GM19023 (cell line): Measurements from ENCODE around the gene FREY1.

Experiments
- ATAC-seq: cut with Tn5 transposase; IDR thresholded peaks from one replicate; pipeline ENCODE4 v1.9.1; 2021; ENCODE audit warnings: mild to moderate bottlenecking, moderate library complexity; ENCODE audit not compliant: unreplicated experiment

Gene FREY1

DNA sequence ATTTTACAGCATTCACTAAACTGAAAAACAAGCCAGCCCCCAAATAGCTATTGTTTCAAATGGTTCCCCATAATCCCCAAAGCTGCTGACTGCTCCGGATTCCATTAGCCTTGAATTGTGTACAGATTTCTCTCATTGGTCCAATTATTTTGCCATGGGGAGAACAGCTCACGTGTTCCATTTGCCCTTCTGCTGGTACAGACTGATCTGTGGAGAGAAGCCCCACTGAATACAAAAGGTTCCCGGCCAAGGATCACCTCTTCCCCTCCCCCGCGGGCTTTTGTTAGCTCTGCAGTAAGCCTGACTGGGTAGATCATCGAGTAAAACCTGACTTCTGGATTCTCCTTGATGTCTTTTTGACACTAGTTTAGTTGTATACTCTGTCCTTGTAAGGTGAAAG, 30.7 kb downstream of the FREY1 start:
- ATAC-seq, result no peak

DNA sequence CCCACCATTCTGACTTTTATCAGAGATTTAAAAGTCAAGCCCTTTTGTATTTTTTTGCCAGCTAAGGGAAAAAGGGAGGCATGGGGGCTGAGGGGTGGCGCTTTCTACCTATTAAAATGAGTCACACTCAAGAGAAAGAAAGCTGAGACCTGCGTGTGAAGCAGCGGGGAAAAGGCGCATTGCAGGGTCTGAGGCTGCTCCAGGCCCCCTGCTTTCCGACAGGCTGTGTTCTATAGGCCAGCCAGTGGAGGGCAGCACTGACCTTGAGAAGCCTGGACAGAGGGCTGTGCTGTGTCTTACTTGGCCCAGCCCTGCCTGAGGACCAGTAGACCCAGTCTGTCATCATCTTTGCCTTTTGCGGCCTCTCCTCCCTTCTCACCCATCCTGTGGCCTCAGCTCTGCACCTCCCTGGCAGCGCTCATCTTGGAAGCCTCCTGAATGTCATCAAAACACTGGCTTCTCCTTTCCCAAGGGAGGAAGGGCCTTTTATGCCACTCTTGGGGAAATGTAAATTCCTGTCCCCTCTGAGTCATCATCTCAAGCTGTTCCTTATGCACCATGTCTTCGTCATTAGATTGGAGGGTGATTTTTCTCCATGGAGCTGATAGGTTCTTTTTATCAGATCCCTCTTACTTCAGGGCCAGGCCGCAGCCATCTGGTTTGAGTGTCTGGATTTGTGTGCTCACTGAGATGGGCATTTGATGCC, 34.3 kb downstream of the FREY1 start:
- no peak for ATAC-seq

DNA sequence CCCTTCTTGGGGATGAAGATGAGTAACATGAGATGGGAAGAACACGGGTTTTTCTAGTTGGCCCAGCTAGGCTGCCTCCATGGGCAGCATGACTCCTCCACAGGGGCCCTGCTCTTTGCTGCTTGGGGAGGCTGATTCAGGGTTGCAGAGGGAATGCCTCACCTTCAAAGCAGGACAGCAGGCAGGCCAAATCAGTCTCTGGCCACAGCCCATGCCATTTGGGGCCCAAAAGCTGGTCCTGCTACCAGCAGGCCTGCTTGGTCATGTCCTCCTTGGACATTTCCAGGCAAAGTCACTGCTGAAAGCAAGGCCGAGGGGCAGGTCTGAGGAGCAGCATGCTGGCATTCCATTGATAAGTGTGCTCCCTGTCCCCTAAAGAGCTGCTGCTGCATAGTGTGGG, 35.4 kb downstream of the FREY1 start:
- ATAC-seq, result no peak

DNA sequence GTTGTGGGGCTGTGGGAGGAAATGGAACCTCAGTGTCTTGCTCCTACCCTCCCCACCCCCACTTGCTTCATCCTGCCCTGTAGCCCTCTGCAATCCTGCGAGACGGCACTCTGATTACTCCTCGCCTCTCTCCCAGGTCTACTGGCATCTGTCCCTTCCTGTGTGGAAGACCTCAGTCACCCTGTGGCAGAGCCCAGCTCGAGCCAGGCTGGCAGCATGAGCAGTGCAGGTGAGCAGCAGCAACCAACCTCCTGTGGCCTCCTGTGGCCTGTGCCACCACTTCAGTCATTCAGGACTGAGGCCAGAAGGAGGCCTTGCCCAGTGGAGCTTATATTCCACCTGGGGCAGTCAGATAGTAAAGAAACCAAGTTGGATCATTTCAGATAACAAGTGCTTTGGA, 36.4 kb downstream of the FREY1 start:
- no peak for ATAC-seq

DNA sequence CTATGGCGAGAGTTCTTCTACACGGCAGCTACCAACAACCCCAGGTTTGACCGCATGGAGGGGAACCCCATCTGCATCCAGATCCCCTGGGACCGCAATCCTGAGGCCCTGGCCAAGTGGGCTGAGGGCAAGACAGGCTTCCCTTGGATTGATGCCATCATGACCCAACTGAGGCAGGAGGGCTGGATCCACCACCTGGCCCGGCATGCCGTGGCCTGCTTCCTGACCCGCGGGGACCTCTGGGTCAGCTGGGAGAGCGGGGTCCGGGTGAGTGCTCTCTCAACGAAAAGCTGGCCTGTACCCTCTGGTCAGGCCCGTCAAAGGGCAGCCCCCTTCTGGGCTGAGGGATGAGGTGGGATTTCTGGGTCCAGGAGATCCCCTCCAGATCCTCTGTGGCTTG, 37.5 kb downstream of the FREY1 start:
- ATAC-seq, result no peak

DNA sequence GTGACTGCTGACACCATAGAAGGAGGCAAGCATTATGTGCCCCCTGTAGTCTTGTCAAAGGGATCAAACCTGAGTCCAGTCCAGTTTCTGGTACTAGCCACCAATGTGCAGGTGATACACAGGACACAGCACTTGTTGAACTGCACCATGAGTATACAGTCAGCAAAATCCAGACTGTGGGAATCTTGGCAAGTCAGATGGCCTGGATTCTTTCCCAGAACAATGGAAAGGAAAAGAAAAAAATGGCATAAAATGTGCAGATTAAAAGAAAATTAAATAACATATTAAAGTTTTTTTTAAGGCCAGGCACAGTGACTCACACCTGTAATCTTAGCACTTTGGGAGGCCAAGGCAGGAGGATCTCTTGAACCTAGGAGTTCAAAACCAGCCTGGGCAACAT, 43.0 kb downstream of the FREY1 start:
- no peak for ATAC-seq

DNA sequence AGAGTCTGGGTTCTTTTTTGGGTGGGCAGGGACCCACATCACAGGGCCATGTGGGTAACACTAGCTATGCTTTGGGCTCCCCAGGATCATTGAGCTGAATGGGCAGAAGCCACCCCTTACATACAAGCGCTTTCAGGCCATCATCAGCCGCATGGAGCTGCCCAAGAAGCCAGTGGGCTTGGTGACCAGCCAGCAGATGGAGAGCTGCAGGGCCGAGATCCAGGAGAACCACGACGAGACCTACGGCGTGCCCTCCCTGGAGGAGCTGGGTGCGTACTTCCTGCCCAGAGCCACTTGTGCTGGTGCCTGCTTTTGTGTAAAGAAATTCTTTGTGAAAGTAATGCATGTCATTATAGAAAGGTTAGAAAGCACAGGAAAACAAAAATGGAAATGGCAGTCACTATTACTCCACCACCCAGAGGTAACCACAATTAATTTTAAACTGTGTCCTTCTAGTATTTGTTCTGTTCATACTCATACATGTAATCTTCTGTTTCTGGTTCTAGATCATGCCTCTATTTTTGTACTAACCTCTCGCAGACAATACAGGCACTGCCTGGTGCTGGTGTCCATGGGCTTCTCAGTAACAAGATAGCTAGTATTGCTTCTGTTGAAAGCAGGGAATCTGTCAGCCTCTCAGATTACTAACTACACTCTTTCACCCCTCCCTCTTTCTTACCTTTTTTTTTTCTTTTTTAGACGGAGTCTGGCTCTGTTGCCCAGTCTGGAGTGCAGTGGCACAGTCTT, 46.1 kb downstream of the FREY1 start:
- no peak for ATAC-seq

DNA sequence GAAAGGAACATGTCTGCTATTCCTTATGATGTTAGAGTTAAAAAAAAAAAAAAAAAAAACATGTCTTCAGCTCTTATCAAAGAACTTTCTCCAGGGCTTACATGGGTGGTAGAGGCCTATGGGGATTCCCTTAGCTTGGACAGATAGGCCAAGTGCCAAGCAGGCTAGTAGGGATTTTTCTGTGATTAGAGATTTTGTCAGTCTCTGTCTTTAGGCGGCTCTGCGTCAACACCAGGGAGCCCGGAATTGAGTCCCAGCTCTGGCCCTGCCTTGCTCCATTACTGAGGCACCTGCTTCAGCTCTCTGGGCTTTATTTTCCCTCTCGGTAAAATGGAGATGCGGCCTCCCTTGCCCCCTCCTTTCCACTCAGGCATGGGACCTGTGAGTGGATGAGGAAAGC, 46.7 kb downstream of the FREY1 start:
- ATAC-seq, result no peak

DNA sequence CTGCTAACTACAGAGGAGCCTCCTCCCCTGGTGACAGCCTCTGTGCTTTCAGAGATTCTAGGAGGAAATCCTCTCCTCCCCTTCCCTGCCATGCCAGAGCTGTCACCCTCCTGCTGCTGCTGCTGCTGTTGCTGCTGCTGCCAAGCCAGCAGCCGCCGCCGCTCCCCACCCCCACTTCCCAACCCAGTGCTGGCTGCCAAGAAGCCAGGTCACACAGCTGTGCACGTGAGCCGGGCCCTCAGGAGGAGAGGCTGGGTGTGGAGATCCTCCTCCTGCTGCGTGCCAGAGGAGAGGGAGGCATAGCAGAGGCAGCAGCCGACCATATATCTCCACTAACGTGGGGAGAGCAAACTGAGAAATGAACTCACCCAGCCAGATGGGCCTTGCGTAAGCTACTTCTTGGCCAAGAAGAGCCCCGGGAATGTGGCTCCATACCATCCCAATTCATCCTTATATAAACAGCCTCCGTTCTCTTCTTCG, 47.4 kb downstream of the FREY1 start:
- ATAC-seq, result no peak

DNA sequence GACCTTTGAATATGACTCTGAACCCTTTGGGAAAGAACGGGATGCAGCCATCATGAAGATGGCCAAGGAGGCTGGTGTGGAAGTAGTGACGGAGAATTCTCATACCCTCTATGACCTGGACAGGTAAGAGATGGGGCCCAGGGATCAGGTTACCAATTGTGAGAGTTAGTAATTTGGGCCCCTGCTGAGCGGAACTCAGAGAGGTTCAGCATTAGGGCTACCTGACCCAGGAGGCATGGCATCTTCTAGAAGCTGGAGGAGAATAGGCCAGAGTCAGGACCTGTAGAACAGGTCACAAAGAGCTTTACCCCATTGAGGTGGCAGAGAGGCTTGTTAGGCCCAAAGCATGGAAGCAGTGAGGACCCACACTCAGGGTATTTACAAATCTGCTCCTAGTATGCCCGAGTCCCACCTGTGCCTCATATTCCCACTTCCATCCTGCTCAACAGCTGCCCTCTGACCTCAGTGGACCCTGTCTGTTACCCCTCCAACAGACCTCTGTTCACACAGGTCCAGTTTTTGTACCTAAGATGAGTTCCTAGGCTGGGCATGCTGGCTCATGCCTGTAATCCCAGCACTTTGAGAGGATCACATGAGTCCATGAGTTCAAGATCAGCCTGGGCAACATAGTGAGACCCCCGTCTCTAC, 48.2 kb downstream of the FREY1 start:
- no peak for ATAC-seq

DNA sequence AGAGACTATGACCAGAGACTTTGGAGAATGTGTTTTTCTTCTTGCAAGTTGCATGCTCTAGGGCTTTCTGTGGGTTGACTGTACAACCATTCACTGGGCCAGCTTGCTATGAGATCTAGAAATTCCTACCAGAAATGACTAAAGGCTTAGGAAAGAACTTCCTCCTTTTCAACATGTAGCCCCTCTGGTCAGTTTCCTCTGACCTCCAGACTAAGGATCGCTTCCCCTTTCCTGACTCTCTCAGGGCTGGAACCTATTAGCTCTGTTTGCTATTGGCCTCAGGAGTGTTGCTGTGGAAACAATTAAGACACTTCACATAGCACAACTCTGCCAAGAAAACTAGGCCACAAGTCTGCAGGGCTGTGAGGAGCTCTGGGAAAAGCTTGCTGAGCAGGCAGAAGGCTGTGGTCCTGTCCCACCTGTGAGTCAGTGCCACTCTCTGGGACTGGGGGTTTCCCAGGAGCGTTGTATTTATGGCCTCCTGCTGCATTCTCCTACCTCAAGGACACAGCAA, 49.1 kb downstream of the FREY1 start:
- ATAC-seq, result no peak
